H54 (cell line): ENCODE data around the gene PCSK5.
"Not testable (repeated sequence)": the region's sequence is repeated elsewhere in the genome, so short reads cannot be mapped to it uniquely, and the experiment has no call there.

Experiments
- DNase-seq: peaks from one replicate; pipeline ENCODE4 v3.0.0; 2011; ENCODE audit warnings: low spot score, mixed read lengths; ENCODE audit not compliant: insufficient read length
- FAIRE-seq: peaks from 3 replicates; lab custom pipeline; 2011; peaks lifted over from hg19 to GRCh38; lab: Jason Lieb, UNC
- POLR2A ChIP-seq: IDR thresholded peaks from 2 replicates; pipeline ENCODE4 v1.6.1; 2011; ENCODE audit warnings: low read depth, mild to moderate bottlenecking, low read length

Gene PCSK5

GRCh38 chr9:75950998-75951397 is 60.5 kb downstream of the PCSK5 start:
- FAIRE-seq, result no peak
- DNase-seq, result no peak

GRCh38 chr9:75953218-75953617 is 62.7 kb downstream of the PCSK5 start:
- DNase-seq, result no peak
- TF ChIP-seq POLR2A, result no peak
- no peak for FAIRE-seq

More at GRCh38 chr9:75950998-75951397, 60.5 kb downstream of the PCSK5 start:
- TF ChIP-seq POLR2A, result no peak

GRCh38 chr9:75956161-75956560 is 65.7 kb downstream of the PCSK5 start:
- DNase-seq, result no peak
- FAIRE-seq, result no peak
- TF ChIP-seq POLR2A, result no peak

DNA sequence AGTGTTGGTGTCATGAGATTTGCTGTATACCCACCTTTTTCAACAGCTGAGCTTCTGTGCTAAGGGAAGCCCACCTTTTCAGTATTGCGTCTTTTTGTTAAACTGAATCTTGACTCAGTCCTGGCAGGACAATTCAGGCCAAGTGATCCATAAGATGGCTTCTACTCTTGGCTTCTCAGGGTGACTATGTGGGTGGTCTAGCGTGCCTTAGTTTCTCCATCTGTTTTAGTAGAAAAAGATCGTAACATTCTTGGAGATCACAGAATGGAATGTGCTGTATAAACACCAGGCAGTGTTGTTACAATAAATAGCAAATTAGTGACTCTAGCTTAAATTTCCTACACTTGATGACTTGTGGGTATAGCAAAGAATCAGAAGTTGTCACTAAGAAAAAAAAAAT is 66.6 kb downstream of the PCSK5 start:
- FAIRE-seq, result no peak

GRCh38 chr9:75958226-75958625 is 67.8 kb downstream of the PCSK5 start:
- DNase-seq (no peak), FAIRE-seq (no peak)
- no peak for TF ChIP-seq POLR2A

More for the DNA sequence above, 66.6 kb downstream of the PCSK5 start:
- no peak for TF ChIP-seq POLR2A
- no peak for DNase-seq

DNA sequence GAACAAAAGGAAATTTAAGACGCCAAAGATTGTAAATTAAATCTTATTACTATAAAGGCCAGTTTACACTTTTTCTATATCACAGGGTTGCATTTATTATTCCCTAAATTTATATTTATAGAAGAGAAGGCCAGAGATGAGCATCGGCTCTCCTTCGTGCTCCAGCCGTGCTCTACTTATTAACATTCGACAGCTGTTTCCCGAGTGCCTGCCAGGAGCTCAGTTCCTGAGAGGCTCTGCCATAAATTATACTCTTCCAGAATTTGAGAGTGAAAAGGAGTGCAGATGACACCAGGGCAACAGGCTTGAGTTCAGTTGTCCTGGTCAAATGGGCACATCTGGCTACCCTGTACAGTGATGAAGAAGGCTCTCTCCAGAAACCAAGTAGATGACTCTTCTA is 70.1 kb downstream of the PCSK5 start:
- DNase-seq (no peak), FAIRE-seq (no peak)
- TF ChIP-seq POLR2A, result no peak

GRCh38 chr9:75962013-75962661 is 71.7 kb downstream of the PCSK5 start:
- DNase-seq (no peak), FAIRE-seq (no peak)
- no peak for TF ChIP-seq POLR2A

DNA sequence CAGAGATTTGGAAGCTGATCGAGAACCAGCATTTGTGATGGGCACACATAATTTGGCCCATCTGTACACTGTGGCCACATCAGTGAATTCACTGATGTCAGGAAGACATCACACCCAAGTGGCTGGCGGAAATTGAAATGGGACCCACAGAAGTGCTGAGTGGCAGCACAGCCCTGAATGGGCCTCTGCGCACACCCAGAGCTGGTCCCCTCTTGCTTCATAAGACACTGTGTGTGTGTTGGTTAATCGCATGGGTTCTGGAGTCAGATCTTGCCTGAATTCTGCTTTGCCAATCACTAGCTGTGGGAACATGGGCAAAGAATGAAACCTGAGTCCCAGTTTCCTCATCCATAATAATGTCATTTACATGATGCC is 72.2 kb downstream of the PCSK5 start:
- DNase-seq (no peak), FAIRE-seq (no peak)
- TF ChIP-seq POLR2A, result no peak

GRCh38 chr9:75963321-75963720 is 72.8 kb downstream of the PCSK5 start:
- FAIRE-seq, result not testable (repeated sequence)

GRCh38 chr9:75964427-75964826 is 74.0 kb downstream of the PCSK5 start:
- no peak for TF ChIP-seq POLR2A
- FAIRE-seq, result no peak
- DNase-seq, result no peak

More at GRCh38 chr9:75963321-75963720, 72.8 kb downstream of the PCSK5 start:
- not testable (repeated sequence) for DNase-seq

GRCh38 chr9:75965231-75965630 is 74.8 kb downstream of the PCSK5 start:
- TF ChIP-seq POLR2A, result no peak
- no peak for FAIRE-seq
- DNase-seq, result no peak

- TF ChIP-seq POLR2A, result no peak
- no peak for FAIRE-seq
- no peak for DNase-seq
Observed at GRCh38 chr9:75967556-75967955, 77.1 kb downstream of the PCSK5 start.

DNA sequence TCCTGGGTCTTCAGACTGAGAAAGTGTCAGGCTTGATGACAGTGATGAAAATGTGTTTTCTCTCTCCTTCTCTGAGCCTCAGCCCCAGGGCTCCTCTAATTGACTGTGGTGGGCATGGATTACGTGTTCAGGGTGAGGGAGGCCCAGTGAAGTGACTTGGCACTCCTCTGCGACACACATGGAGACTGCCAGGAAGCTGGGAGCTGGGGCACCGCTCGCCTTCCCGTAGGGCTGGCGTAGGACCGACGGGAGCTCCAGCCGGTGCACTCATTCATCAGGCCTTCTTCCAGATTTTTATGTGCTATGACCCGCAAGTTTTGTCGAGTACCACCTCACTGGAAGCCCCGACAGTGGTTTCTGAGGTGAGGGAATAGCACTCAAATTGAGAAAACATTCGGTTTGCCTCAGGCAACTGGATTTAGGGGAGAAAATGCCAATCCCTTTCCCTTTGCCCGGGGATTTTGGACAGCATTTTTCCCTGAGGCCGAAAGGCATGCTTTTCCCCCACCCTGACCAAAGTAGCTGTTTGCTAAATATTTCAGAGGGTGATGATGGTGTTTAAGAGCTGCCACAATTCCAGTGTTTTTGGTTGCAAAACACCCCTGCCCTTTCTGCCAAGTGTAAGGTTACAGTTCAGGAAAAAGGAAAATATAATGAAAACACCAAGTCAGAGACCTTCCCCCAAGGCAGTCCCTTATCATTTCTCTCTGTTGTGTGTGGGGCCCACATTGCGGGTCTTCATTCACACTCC is 83.7 kb downstream of the PCSK5 start:
- TF ChIP-seq POLR2A, result no peak
- no peak for FAIRE-seq
- DNase-seq, result no peak

DNA sequence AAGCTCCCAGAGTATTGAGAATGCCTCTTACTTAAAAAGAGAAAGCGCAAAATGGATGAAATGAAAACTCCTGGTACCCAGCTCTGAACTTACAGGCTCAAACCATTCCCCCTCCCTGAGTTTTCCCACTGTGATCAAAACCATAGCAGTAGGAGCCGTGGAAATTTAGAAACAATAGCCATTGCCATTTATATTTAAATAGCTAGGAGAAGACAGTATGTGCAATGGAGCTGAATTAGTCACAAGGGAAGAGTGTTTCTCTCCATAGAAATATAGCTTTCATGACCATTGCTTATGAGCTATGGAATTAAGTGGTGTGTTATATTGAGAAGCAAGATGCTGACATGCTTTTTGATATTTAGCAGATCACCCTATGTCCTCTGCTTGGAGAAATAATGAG is 84.6 kb downstream of the PCSK5 start:
- DNase-seq, result no peak
- no peak for FAIRE-seq
- no peak for TF ChIP-seq POLR2A

DNA sequence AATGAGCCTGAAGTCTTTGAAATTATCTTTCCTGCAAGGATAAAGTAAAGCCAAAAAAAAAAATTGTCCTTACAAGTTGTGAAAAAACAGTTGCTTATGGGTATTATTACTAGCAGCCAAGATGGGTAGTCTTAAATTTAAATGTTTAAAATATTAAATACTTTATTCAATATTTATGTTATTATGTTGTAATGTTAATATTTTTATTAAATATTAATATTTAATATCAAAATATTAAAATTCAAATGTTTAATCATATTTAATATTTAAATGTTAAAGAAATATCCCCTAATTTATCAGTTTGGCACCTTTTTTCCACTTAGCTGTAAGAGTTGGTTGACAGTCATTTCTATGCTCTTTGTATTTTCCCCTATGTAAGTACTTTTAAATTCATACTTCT is 86.1 kb downstream of the PCSK5 start:
- DNase-seq, result no peak
- no peak for FAIRE-seq
- TF ChIP-seq POLR2A, result no peak
